NCI-H446 (cell line): Measurements from ENCODE around the gene ZNF536.

ENCODE experiments used
- DNase-seq, 2 experiments: peaks; one replicate each; lab custom pipeline; 2025; lab: John Stamatoyannopoulos, UW

The ZNF536 gene

GRCh38 chr19:30563691-30564090 is 191.5 kb downstream of the ZNF536 start:
- DNase-seq, result no peak

- DNase-seq, result no peak
These were observed 192.4 kb downstream of the ZNF536 start for GRCh38 chr19:30564551-30565011.

- DNase-seq, result no peak
These were observed 193.5 kb downstream of the ZNF536 start for GRCh38 chr19:30565636-30566035.

GRCh38 chr19:30566681-30567420 is 194.7 kb downstream of the ZNF536 start:
- no peak for DNase-seq

- DNase-seq, result no peak
These were observed 195.5 kb downstream of the ZNF536 start for GRCh38 chr19:30567536-30568232.

- no peak for DNase-seq
These were observed 198.0 kb downstream of the ZNF536 start for GRCh38 chr19:30570194-30570593.

- DNase-seq, result no peak
These were observed 205.4 kb downstream of the ZNF536 start for GRCh38 chr19:30577551-30578105.

GRCh38 chr19:30579419-30579818 is 207.2 kb downstream of the ZNF536 start:
- DNase-seq, result no peak

GRCh38 chr19:30580673-30581072 is 208.5 kb downstream of the ZNF536 start:
- no peak for DNase-seq

GRCh38 chr19:30584090-30584489 is 211.9 kb downstream of the ZNF536 start:
- DNase-seq, result no peak

- DNase-seq, result no peak
These were observed 215.7 kb downstream of the ZNF536 start for GRCh38 chr19:30587869-30588268.

GRCh38 chr19:30590596-30591229 is 218.5 kb downstream of the ZNF536 start:
- DNase-seq, result no peak

- DNase-seq, result peak; percentile 22 to 72
These were observed 221.2 kb downstream of the ZNF536 start for GRCh38 chr19:30593356-30593755.

- DNase-seq, result no peak
These were observed 222.0 kb downstream of the ZNF536 start for GRCh38 chr19:30593975-30594745.

GRCh38 chr19:30596268-30596667 is 224.1 kb downstream of the ZNF536 start:
- no peak for DNase-seq

GRCh38 chr19:30596813-30597399 is 224.7 kb downstream of the ZNF536 start:
- DNase-seq, result no peak

- DNase-seq, result no peak
These were observed 226.5 kb downstream of the ZNF536 start for GRCh38 chr19:30598688-30599087.

- no peak for DNase-seq
These were observed 230.6 kb downstream of the ZNF536 start for GRCh38 chr19:30602661-30603350.

- DNase-seq, result no peak
These were observed 232.5 kb downstream of the ZNF536 start for GRCh38 chr19:30604657-30605056.

GRCh38 chr19:30605333-30605732 is 233.1 kb downstream of the ZNF536 start:
- DNase-seq, result no peak
